ENCODE measurements around the gene BATF2.

DNA sequence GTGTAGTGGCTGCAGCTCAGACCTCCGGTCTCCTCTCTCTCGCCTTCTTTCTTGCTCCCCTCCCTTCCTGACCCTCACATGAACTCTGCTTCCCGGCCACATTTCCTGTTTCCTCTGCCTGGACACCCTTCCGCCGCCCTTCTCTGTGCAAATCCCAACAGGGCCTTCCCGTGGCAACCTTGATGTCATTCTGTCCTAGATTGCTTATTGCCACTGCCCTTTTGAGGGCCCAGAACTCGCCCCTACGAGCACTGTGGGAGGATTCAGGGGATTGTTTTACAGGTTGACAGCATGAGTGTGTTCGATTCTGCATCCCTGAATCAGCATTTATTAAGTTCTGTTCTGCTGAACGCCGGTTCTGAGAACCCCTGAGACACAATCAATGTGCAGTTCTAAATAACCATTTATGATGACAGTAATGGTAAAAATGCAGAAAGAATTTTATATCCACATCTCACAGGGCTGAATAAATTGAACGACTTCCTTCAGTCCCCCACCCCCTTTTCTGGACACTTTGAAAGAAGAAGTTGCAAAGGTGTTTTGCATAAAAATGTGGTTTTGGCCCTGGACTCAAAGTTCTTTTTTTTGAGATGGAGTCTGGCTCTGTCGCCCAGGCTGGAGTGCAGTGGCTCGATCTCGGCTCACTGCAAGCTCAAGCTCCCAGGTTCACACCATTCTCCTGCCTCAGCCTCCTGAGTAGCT, 6.4 kb downstream of the BATF2 start:
- no peak for TF ChIP-seq POLR2A (IDR thresholded peaks at IDR 0.05)
- TF ChIP-seq, protein P1, sequence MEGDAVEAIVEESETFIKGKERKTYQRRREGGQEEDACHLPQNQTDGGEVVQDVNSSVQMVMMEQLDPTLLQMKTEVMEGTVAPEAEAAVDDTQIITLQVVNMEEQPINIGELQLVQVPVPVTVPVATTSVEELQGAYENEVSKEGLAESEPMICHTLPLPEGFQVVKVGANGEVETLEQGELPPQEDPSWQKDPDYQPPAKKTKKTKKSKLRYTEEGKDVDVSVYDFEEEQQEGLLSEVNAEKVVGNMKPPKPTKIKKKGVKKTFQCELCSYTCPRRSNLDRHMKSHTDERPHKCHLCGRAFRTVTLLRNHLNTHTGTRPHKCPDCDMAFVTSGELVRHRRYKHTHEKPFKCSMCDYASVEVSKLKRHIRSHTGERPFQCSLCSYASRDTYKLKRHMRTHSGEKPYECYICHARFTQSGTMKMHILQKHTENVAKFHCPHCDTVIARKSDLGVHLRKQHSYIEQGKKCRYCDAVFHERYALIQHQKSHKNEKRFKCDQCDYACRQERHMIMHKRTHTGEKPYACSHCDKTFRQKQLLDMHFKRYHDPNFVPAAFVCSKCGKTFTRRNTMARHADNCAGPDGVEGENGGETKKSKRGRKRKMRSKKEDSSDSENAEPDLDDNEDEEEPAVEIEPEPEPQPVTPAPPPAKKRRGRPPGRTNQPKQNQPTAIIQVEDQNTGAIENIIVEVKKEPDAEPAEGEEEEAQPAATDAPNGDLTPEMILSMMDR (IDR thresholded peaks at IDR 0.05) = no peak

Measured in lower leg skin (tissue), 3 donors.